ENCODE results near the gene SLC24A1. TPM values are rescaled to one million over a fixed set of nuclear protein-coding genes. Genes with fewer than 3 reads are reported as not detected.
"Not testable (repeated sequence)": the region's sequence is repeated elsewhere in the genome, so short reads cannot be mapped to it uniquely, and the experiment has no call there.

Gene SLC24A1
- 7.4 TPM for total RNA-seq
- long read RNA-seq, partial matches to known transcripts, result 7 of 14 reads
- long read RNA-seq, other reads (novel, unspliced or antisense), result 7 of 14 reads

GRCh38 chr15:65621638-65622037, at the start of gene SLC24A1:
SLC24A1 (plus strand) TSS chr15:65621938; CDS start chr15:65624081, 2,143 bp downstream.
- DNase-seq (ENCODE audit: low spot score), result no peak

DNA sequence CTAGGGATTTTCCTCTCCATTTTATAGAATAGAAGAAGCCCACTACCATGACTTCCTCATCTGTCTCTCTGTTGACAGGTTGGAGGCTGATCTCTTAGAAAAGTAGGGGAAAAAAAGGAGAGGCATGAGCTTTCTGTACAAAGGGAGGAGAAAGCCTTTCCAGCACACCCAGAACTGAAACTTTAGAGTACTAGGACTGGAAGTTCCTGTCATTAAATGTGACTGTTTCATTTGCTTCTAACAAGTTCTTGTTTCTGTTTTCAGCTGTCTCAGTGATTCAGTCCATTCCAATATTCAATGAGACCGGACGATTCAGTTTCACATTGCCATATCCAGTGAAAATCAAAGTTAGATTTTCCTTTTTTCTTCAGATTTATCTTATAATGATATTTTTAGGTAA, 49.8 kb upstream of the SLC24A1 start:
- no peak for DNase-seq (ENCODE audit: low spot score)

- DNase-seq (ENCODE audit: low spot score), result no peak
Observed at GRCh38 chr15:65576664-65577063, 45.1 kb upstream of the SLC24A1 start.

GRCh38 chr15:65577129-65577996, 44.4 kb upstream of the SLC24A1 start:
- DNase-seq (ENCODE audit: low spot score), result no peak

DNA sequence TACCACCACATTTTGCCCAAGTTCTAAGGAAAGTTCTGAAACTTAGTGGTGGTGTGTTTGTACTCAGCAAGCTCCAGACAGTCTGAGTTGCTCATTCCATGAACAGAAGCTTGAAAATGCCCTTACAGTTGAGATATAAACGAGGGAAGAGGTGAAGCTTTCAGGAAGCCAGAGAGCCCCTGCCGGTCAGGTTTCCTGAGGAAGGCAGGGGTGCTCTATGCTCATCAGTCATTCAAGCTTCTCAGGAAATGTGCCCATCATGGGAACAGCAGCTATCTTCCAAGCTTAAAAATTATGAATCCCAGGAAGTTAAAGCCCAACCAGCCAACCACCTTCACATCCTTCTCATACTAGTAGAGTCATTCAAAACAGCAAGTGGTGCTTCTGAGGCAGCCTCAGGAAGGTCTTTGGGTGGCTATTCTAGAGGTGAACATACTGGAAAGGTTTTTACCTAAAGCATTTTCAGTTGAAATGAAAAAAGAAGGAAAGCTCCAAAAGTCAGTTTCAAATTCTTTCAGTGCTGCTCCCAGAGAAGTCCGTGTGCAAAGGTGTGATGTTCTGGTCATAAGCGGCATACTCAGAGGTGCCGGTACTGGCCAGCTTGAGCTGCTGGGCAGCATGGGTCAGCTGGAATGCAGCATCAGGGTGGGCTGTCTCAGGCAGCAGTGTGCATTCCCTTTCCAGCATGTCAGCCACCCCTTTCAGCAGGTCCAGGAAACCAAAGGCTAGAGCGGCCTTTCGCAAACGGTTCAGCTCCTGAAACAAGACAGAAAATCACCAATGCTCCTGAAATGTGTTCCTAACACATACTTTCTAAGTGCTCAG, 42.6 kb upstream of the SLC24A1 start:
- no peak for DNase-seq (ENCODE audit: low spot score)

DNA sequence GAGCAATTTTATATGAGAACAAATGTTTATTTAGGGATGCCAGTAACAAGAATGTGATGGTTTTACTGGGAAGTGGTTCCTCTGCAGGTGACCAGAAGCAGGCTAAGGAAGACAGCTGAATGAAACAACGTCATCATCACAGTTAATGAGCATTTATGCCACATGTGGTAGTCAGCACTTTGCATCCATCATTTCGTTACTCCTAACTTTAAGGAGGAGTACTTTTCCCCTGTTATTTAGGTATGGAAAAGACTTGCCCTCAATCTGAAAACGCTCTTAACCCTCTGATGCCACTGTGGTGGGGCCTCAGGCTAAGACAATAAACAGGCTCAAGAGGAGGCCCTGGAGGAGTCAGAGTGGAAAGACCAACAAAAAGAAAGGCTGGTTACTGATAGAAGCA, 42.0 kb upstream of the SLC24A1 start:
- DNase-seq (ENCODE audit: low spot score), result no peak

DNA sequence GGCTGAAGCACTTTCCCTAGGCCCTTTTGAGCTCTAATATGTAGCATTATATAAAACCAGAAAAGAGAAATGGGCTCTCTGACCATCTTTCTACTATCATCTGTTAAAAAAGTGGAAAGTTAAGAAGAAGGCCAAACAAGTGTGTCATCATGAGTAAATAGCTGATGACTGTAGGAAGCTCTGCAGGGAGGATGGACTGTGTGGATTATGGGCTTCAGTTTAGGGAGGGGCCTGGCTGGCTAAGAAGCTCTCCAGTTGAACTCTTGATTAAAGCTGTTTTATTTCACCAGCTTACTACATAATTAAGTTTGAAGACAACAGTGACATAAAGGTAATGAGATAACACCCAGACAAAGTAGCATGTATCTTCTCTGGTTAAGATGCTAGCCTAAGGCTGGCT, 41.5 kb upstream of the SLC24A1 start:
- no peak for DNase-seq (ENCODE audit: low spot score)

DNA sequence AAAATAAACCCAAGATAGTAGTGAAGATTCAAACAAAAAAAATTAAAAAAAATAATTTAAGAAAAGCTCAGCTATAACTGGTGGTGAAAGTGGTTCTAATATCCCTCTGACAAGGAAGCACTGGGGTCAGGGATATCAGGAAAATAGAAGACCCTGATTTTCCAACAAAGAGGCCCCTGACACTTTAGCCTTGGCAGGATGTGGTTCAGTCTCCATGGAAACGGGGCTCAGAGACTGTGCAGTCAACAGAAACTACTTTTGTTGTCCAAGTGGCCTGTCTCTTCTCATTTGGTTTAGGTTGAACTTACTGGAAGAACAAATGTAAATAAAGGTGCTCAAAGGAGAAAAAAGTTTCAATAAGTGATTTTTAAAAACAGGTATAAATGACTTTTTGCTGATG, 38.0 kb upstream of the SLC24A1 start:
- no peak for DNase-seq (ENCODE audit: low spot score)

- no peak for DNase-seq (ENCODE audit: low spot score)
Observed at GRCh38 chr15:65584241-65584640, 37.5 kb upstream of the SLC24A1 start.

- no peak for DNase-seq (ENCODE audit: low spot score)
Observed at GRCh38 chr15:65587094-65587493, 34.6 kb upstream of the SLC24A1 start.

GRCh38 chr15:65595960-65596359, 25.8 kb upstream of the SLC24A1 start:
- DNase-seq (ENCODE audit: low spot score), result no peak

- no peak for DNase-seq (ENCODE audit: low spot score)
Observed at GRCh38 chr15:65598468-65598867, 23.3 kb upstream of the SLC24A1 start.

- DNase-seq (ENCODE audit: low spot score), result no peak
Observed at GRCh38 chr15:65599677-65600076, 22.1 kb upstream of the SLC24A1 start.

DNA sequence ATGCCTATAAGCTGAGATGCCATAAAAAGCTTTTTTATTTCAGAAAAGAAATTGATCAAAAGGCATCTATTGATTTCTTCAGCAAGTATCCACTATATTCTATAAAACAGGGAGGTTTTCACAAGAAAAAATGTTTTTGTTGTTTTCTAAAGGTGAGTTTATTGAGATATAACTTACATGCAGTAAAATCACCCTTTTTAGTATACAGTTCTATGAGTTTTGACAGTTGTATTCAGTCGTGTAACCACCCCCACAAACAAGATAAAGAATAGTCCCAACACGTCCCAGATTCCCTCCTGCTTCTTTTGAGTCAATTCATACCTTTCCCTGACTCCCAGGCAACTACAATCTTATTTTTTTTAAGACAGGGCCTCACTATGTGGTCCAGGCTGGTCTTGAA, 18.6 kb upstream of the SLC24A1 start:
- DNase-seq (ENCODE audit: low spot score), result no peak

DNA sequence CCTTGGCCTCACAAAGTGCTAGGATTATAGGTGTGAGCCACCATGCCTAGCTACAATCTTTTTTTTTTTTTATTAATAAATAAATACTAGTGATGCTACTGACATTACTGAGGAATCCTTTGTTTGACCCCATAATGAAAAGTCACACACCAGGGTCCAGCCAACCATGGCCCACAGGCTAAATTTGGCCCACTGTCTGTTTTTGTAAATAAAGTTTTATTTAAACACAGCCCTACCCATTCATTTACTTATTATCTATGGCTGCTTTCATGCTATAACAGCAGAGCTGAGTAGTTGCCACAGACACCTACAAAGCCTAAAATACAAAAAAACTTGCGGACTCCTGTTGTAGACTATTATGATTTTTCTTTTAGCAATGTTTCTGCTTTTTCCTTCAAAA, 18.2 kb upstream of the SLC24A1 start:
- DNase-seq (ENCODE audit: low spot score), result no peak

DNA sequence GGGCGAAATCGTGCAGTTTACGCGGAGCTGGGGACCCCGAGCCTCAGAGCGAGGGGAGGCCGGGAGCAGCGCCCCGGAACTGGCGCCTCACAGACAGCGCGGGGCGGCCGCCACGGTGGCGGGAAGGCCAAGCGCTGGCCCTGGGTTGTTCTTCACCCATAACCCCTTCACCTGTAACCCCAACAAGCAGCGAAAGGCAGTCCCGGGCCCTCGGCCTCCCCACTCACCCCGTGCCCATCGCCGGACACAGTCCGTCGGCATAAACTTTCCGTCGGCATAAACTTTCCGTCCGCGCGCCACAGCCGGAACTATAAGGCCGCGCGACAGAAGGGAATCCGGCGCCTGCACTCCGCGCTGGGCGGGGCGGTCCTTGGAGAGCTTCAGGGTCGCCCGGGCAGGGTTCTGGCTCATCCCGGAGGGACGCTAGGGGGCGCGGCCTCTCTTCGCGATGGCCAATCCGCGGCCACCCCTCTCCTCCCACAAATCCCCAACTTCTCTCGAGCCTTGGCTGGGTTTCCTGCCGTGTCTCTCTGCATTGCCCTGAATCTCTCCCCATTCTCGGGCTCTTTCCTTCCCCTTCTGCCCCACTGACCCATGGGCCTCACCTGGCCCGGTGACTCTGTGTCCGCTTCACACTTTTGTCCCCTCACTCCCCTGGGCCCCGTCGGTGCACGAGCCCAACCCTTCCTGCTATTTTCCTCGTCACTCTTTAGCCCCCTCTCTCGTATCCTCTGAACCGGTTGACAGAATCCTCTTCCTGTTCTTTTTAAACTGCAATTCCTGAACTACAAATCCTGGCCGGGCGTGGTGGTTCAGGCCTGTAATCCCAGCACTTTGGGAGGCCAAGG, 10.6 kb upstream of the SLC24A1 start, which contains the start of gene INTS14:
INTS14 (minus strand) TSS at position 261 of the 848 bp plus-strand sequence. CDS start 3,751 bp downstream, outside the sequence.
- peak; percentile 98 for DNase-seq (ENCODE audit: low spot score)

DNA sequence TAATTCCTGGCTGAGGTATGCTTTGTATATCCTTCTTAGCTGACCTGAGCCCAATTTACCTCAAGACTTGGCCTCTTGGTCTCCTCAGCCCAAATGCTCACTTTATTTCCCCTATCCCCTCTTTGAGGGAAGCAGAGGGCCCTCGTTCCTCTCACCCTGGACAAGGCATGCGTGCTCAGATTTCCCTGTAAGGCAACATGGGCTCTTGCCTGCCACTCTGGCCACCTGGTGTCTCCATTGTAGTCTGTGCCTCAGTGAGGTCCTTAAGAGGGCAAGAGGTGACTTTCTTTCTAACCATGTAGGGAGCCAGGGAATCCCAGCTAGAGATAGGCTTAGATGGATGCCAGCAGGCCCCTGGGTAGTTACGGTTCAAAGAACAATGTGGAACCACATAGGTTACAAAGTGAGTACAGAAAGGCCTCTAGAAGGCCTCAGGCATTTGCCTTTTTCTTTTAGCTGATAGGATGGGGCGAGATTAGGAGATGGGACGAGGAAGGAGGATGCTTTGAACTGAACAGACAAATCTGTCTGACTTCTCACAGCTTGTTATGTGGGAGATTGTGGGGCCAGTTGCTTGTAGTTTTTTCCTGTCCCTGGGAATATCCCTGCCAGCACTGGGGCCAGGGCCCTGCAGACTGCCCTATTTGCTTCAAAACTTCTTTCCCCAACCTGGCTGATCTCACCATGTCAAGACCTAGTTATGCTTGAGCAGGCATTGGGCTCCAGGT, 9.7 kb upstream of the SLC24A1 start:
- no peak for DNase-seq (ENCODE audit: low spot score)

DNA sequence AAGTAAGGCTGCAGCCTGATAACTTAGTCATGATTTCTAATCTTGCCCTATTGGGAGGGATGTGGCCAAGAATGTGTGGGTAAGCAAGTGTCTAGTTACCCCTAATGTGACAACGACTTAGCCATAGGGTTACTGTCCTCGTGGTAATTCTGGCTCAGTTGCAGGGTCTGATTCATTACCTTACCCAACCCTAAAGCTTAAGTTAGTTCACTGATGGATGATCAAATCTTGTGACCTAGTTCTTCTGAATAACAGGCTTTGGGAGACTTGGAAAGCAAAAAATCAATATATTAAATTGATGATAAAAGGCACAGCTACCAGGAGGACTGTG, 9.2 kb upstream of the SLC24A1 start:
- no peak for DNase-seq (ENCODE audit: low spot score)

DNA sequence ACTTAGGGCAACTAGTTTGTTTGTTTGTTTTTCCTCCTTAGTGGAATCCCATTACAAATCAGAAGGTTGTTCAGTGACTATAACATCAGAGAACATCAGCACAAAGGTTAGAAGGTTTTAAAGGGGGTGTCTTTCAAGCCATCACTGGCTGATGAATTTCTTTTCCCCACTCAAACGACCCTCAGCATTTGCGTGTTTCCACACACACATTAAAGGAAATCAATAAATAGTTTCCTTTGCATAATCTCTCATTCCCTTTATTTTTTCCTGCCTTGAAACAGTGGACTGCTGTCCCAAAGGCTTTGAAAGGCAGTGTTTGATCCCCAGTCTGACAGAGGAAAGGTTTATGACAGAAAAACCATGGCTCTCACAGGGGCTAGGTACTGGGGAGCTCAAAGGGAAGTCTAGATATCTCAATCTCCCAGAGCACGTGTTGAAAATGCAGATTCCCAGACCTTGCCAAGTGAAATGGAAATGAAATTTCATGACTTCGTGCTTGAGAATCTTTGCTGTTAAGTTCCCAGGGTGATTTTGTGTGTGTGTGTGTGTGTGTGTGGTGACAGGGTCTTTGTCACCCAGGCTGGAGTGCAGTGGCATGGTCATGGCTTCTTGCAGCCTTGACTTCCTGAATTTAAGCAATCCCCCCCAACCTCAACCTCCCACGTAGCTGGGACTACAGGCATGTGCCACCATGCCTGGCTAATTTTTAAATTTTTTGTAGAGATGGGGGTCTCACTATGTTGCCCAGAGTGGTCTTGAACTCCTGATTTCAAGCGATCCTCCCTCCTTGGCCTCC, 8.6 kb upstream of the SLC24A1 start:
- DNase-seq (ENCODE audit: low spot score), result no peak

DNA sequence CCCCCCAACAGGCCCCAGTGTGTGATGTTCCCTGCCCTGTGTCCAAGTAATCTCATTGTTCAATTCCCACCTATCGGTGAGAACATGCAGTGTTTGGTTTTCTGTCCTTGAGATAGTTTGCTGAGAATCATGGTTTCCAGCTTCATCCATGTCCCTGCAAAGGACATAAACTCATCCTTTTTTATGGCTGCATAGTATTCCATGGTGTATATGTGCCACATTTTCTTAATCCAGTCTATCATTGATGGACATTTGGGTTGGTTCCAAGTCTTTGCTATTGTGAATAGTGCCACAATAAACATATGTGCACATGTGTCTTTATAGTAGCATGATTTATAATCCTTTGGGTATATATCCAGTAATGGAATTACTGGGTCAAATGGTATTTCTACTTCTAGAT, 5.9 kb upstream of the SLC24A1 start:
- DNase-seq (ENCODE audit: low spot score), result not testable (repeated sequence)
